OCI-LY1 (cell line): ENCODE results near the gene PKN1.

Experiments used
- EZH2 ChIP-seq: fragments of 200-600 bp; sonication (generic), shearing (Covaris generic); IDR thresholded peaks from 2 replicates; pipeline ENCODE4 v1.8.0; 2017; ENCODE audit warnings: borderline replicate concordance, mixed run types, mild to moderate bottlenecking, antibody characterized with exemption, low read length, moderate library complexity, mixed read lengths
- TF ChIP-seq, protein P1 (sequence below): fragments of 200-600 bp; sonication (generic), shearing (Covaris generic); IDR thresholded peaks from 2 replicates; pipeline ENCODE4 v1.5.1; 2017; ENCODE audit warnings: mild to moderate bottlenecking, antibody characterized with exemption, low read length, moderate library complexity, mixed read lengths

DNA sequence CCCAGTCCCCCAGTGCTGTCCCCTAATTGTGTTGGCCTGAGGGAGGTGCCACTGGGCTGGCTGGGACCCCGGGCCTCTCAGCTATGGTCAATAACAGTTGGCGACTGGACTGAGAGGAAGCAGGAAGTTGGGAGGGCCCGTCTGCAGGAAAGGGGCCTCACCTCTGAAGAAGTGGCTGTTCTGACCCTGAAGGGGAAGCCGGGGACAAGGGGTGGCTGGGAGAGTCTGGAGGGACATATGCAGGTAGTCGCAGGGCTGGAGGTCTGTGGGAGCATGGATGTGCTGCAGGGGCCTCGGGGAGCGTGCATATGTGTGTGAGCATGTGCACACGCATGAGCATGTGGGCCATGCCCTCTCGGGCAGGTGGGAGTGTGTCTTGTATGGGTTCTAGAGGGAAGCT is 5.9 kb downstream of the PKN1 start:
- TF ChIP-seq, protein P1, sequence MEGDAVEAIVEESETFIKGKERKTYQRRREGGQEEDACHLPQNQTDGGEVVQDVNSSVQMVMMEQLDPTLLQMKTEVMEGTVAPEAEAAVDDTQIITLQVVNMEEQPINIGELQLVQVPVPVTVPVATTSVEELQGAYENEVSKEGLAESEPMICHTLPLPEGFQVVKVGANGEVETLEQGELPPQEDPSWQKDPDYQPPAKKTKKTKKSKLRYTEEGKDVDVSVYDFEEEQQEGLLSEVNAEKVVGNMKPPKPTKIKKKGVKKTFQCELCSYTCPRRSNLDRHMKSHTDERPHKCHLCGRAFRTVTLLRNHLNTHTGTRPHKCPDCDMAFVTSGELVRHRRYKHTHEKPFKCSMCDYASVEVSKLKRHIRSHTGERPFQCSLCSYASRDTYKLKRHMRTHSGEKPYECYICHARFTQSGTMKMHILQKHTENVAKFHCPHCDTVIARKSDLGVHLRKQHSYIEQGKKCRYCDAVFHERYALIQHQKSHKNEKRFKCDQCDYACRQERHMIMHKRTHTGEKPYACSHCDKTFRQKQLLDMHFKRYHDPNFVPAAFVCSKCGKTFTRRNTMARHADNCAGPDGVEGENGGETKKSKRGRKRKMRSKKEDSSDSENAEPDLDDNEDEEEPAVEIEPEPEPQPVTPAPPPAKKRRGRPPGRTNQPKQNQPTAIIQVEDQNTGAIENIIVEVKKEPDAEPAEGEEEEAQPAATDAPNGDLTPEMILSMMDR, result no peak
- no peak for TF ChIP-seq EZH2
